HEK293 (cell line): ENCODE data around the gene GFRAL.

Experiments used
- CTCF ChIA-PET: fragments of 350-600 bp; formaldehyde crosslinking; extraction: SDS; loops from one replicate; lab custom pipeline; 2021; ENCODE audit warnings: antibody characterized with exemption; lab: Yijun Ruan, JAX
- POLR2A ChIA-PET: fragments of 300-600 bp; formaldehyde crosslinking; extraction: SDS; loops from one replicate; lab custom pipeline; 2020; ENCODE audit warnings: antibody characterized with exemption, inconsistent platforms; lab: Yijun Ruan, JAX
- H3K27ac ChIP-seq: fragments of 200-500 bp; sonication (Bioruptor generic); 2 replicates; pipeline ENCODE4 v1.5.1; 2014; ENCODE audit warnings: low read depth, low read length, control low read depth, inconsistent platforms; ENCODE audit errors: extremely low read depth
- H3K36me3 ChIP-seq, 2 experiments: fragments of 200-500 bp in 1 of 2; sonication (Bioruptor generic) in 1 of 2; 1 replicate in 1 of 2; 2 replicates in 1 of 2; pipeline ENCODE4 v1.5.1; 2014 to 2017; ENCODE audit warnings: inconsistent platforms in 2 of 2, low read length in 2 of 2; ENCODE audit not compliant: control insufficient read depth in 2 of 2, insufficient read depth in 1 of 2
- H3K4me1 ChIP-seq: fragments of 200-500 bp; sonication (Bioruptor generic); 2 replicates; pipeline ENCODE4 v1.5.1; 2014; ENCODE audit warnings: mild to moderate bottlenecking, low read length, inconsistent platforms; ENCODE audit not compliant: control insufficient read depth, insufficient read depth
- H3K4me3 ChIP-seq: 2 replicates; pipeline ENCODE4 v1.5.1; 2011; ENCODE audit warnings: low read depth, mild to moderate bottlenecking, control low read depth, low read length, moderate library complexity
- H3K9me3 ChIP-seq: fragments of 200-500 bp; sonication (Bioruptor generic); 2 replicates; pipeline ENCODE4 v1.5.1; 2014; ENCODE audit warnings: low read depth, low read length, inconsistent platforms; ENCODE audit not compliant: control insufficient read depth, insufficient read depth
- BCL11B ChIP-seq: fragments of 450-650 bp; formaldehyde crosslinking; IDR thresholded peaks from 2 replicates; pipeline ENCODE4 v1.5.1; 2016; ENCODE audit warnings: low read depth, missing biosample characterization, missing genetic modification characterization
- GLIS2 ChIP-seq: fragments of 450-650 bp; formaldehyde crosslinking; IDR thresholded peaks from 2 replicates; pipeline ENCODE4 v1.5.1; 2016; ENCODE audit warnings: missing biosample characterization, missing genetic modification characterization
- OVOL3 ChIP-seq: fragments of 450-650 bp; formaldehyde crosslinking; IDR thresholded peaks from 2 replicates; pipeline ENCODE4 v1.5.1; 2016; ENCODE audit warnings: missing biosample characterization, missing genetic modification characterization
- REPIN1 ChIP-seq: fragments of 450-650 bp; formaldehyde crosslinking; IDR thresholded peaks from 2 replicates; pipeline ENCODE4 v1.5.1; 2017; ENCODE audit warnings: missing biosample characterization, missing genetic modification characterization, low read depth
- SCRT1 ChIP-seq: fragments of 450-650 bp; formaldehyde crosslinking; IDR thresholded peaks from 2 replicates; pipeline ENCODE4 v1.5.1; 2016; ENCODE audit warnings: missing biosample characterization, missing genetic modification characterization, borderline replicate concordance
- SETDB1 ChIP-seq: IDR thresholded peaks from one replicate; pipeline ENCODE4 v1.6.1; 2017; ENCODE audit warnings: mild to moderate bottlenecking, low read length, moderate library complexity, mixed read lengths; ENCODE audit not compliant: insufficient read length
- SP7 ChIP-seq: fragments of 450-650 bp; formaldehyde crosslinking; IDR thresholded peaks from 2 replicates; pipeline ENCODE4 v1.5.1; 2016; ENCODE audit warnings: missing biosample characterization, missing genetic modification characterization
- ZBTB20 ChIP-seq: fragments of 450-650 bp; formaldehyde crosslinking; IDR thresholded peaks from 2 replicates; pipeline ENCODE4 v1.5.1; 2016; ENCODE audit warnings: missing biosample characterization, missing genetic modification characterization
- ZFP3 ChIP-seq: fragments of 450-650 bp; formaldehyde crosslinking; IDR thresholded peaks from 2 replicates; pipeline ENCODE4 v1.5.1; 2016; ENCODE audit warnings: low read depth, missing biosample characterization, missing genetic modification characterization
- ZNF140 ChIP-seq: fragments of 450-650 bp; formaldehyde crosslinking; IDR thresholded peaks from 2 replicates; pipeline ENCODE4 v1.5.1; 2016; ENCODE audit warnings: missing biosample characterization, missing genetic modification characterization
- ZNF223 ChIP-seq: fragments of 450-650 bp; formaldehyde crosslinking; IDR thresholded peaks from 2 replicates; pipeline ENCODE4 v1.5.1; 2016; ENCODE audit warnings: missing biosample characterization, missing genetic modification characterization
- ZNF48 ChIP-seq: fragments of 450-650 bp; formaldehyde crosslinking; IDR thresholded peaks from 2 replicates; pipeline ENCODE4 v1.5.1; 2016; ENCODE audit warnings: missing biosample characterization, missing genetic modification characterization
- ZNF558 ChIP-seq: fragments of 450-650 bp; formaldehyde crosslinking; IDR thresholded peaks from 2 replicates; pipeline ENCODE4 v1.5.1; 2016; ENCODE audit warnings: missing biosample characterization, missing genetic modification characterization
- ZNF701 ChIP-seq: fragments of 450-650 bp; formaldehyde crosslinking; IDR thresholded peaks from 2 replicates; pipeline ENCODE4 v1.5.1; 2016; ENCODE audit warnings: missing biosample characterization, missing genetic modification characterization
- ZNF792 ChIP-seq: fragments of 450-650 bp; formaldehyde crosslinking; IDR thresholded peaks from 2 replicates; pipeline ENCODE4 v1.5.1; 2016; ENCODE audit warnings: missing biosample characterization, missing genetic modification characterization
- ZXDB ChIP-seq: fragments of 450-650 bp; formaldehyde crosslinking; IDR thresholded peaks from 2 replicates; pipeline ENCODE4 v1.5.1; 2016; ENCODE audit warnings: missing biosample characterization, missing genetic modification characterization
- TF ChIP-seq, protein P1 (sequence below): IDR thresholded peaks from 2 replicates; pipeline ENCODE4 v1.6.1; 2011; ENCODE audit warnings: mild to moderate bottlenecking, low read depth, low read length, borderline replicate concordance
- TF ChIP-seq, protein P2 (sequence below): fragments of 450-650 bp; formaldehyde crosslinking; IDR thresholded peaks from 2 replicates; pipeline ENCODE4 v1.5.1; 2016; ENCODE audit warnings: missing biosample characterization, missing genetic modification characterization
- TF ChIP-seq, protein P3 (sequence below): fragments of 450-650 bp; formaldehyde crosslinking; IDR thresholded peaks from 2 replicates; pipeline ENCODE4 v1.5.1; 2017; ENCODE audit warnings: missing biosample characterization, missing genetic modification characterization
- TF ChIP-seq, protein P4 (sequence below): fragments of 450-650 bp; formaldehyde crosslinking; IDR thresholded peaks from 2 replicates; pipeline ENCODE4 v1.5.1; 2016; ENCODE audit warnings: missing biosample characterization, missing genetic modification characterization
- TF ChIP-seq, protein P5 (sequence below): fragments of 450-650 bp; IDR thresholded peaks from 2 replicates; pipeline ENCODE4 v1.5.1; 2018; ENCODE audit warnings: missing biosample characterization, missing genetic modification characterization
- TF ChIP-seq, protein P6 (sequence below): fragments of 450-650 bp; IDR thresholded peaks from 2 replicates; pipeline ENCODE4 v1.5.1; 2018; ENCODE audit warnings: missing biosample characterization, mild to moderate bottlenecking, missing genetic modification characterization
- TF ChIP-seq, protein P7 (sequence below): fragments of 450-650 bp; formaldehyde crosslinking; IDR thresholded peaks from 2 replicates; pipeline ENCODE4 v1.5.1; 2016; ENCODE audit warnings: missing biosample characterization, missing genetic modification characterization, low read depth

GFRAL gene

DNA sequence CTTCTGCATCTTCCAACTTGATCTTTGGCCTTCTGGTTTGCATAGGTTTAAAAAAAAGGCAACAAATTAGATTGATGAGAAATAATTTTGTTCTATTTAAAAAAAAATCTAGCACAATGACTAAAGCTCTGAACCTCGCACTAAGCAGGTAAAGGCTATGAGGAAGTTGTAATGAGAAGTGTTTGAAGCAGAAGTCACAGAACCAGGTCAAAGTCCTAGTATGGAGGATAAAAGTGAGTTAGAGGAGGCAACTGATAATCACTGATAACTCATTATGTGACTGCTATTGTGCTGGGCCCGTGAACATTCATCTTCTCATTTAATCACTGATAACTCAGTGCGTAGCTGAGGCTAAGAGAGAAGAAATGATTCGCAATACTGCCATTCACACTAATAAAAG is 46.1 kb upstream of the GFRAL start:
- Histone ChIP-seq H3K4me1 (no peaks in the 10 kb centered on the region), H3K9me3 (no peaks in the 10 kb centered on the region), H3K27ac (no peak overlapping the region), H3K36me3 (no peaks in the 10 kb centered on the region), H3K4me3 (no peak overlapping the region)
- CTCF ChIA-PET = interaction anchor here (0.6 to 2.5 kb wide), 5 partner anchors 11 to 1011 kb away, joined by 3 to 15 read pairs (median 3); no protein-coding TSS in a partner anchor
- TF ChIP-seq ZNF48 (tag by site-specific recombination) = no peak
- TF ChIP-seq, protein P1, sequence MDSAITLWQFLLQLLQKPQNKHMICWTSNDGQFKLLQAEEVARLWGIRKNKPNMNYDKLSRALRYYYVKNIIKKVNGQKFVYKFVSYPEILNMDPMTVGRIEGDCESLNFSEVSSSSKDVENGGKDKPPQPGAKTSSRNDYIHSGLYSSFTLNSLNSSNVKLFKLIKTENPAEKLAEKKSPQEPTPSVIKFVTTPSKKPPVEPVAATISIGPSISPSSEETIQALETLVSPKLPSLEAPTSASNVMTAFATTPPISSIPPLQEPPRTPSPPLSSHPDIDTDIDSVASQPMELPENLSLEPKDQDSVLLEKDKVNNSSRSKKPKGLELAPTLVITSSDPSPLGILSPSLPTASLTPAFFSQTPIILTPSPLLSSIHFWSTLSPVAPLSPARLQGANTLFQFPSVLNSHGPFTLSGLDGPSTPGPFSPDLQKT = no peak
- TF ChIP-seq, protein P2, sequence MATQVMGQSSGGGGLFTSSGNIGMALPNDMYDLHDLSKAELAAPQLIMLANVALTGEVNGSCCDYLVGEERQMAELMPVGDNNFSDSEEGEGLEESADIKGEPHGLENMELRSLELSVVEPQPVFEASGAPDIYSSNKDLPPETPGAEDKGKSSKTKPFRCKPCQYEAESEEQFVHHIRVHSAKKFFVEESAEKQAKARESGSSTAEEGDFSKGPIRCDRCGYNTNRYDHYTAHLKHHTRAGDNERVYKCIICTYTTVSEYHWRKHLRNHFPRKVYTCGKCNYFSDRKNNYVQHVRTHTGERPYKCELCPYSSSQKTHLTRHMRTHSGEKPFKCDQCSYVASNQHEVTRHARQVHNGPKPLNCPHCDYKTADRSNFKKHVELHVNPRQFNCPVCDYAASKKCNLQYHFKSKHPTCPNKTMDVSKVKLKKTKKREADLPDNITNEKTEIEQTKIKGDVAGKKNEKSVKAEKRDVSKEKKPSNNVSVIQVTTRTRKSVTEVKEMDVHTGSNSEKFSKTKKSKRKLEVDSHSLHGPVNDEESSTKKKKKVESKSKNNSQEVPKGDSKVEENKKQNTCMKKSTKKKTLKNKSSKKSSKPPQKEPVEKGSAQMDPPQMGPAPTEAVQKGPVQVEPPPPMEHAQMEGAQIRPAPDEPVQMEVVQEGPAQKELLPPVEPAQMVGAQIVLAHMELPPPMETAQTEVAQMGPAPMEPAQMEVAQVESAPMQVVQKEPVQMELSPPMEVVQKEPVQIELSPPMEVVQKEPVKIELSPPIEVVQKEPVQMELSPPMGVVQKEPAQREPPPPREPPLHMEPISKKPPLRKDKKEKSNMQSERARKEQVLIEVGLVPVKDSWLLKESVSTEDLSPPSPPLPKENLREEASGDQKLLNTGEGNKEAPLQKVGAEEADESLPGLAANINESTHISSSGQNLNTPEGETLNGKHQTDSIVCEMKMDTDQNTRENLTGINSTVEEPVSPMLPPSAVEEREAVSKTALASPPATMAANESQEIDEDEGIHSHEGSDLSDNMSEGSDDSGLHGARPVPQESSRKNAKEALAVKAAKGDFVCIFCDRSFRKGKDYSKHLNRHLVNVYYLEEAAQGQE (tag by site-specific recombination) = no peak
- TF ChIP-seq ZNF558 (tag by site-specific recombination) = no peak
- no peak for TF ChIP-seq GLIS2 (tag by site-specific recombination)
- no peak for TF ChIP-seq ZNF792 (tag by site-specific recombination)
- TF ChIP-seq, protein P3, sequence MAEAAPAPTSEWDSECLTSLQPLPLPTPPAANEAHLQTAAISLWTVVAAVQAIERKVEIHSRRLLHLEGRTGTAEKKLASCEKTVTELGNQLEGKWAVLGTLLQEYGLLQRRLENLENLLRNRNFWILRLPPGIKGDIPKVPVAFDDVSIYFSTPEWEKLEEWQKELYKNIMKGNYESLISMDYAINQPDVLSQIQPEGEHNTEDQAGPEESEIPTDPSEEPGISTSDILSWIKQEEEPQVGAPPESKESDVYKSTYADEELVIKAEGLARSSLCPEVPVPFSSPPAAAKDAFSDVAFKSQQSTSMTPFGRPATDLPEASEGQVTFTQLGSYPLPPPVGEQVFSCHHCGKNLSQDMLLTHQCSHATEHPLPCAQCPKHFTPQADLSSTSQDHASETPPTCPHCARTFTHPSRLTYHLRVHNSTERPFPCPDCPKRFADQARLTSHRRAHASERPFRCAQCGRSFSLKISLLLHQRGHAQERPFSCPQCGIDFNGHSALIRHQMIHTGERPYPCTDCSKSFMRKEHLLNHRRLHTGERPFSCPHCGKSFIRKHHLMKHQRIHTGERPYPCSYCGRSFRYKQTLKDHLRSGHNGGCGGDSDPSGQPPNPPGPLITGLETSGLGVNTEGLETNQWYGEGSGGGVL = no peak
- no peak for TF ChIP-seq SCRT1 (tag by site-specific recombination)
- TF ChIP-seq ZNF701 = no peak
- no peak for TF ChIP-seq BCL11B (tag by site-specific recombination)
- TF ChIP-seq, protein P4, sequence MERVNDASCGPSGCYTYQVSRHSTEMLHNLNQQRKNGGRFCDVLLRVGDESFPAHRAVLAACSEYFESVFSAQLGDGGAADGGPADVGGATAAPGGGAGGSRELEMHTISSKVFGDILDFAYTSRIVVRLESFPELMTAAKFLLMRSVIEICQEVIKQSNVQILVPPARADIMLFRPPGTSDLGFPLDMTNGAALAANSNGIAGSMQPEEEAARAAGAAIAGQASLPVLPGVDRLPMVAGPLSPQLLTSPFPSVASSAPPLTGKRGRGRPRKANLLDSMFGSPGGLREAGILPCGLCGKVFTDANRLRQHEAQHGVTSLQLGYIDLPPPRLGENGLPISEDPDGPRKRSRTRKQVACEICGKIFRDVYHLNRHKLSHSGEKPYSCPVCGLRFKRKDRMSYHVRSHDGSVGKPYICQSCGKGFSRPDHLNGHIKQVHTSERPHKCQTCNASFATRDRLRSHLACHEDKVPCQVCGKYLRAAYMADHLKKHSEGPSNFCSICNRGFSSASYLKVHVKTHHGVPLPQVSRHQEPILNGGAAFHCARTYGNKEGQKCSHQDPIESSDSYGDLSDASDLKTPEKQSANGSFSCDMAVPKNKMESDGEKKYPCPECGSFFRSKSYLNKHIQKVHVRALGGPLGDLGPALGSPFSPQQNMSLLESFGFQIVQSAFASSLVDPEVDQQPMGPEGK (tag by site-specific recombination) = no peak
- TF ChIP-seq ZFP3 = no peak
- TF ChIP-seq, protein P5, sequence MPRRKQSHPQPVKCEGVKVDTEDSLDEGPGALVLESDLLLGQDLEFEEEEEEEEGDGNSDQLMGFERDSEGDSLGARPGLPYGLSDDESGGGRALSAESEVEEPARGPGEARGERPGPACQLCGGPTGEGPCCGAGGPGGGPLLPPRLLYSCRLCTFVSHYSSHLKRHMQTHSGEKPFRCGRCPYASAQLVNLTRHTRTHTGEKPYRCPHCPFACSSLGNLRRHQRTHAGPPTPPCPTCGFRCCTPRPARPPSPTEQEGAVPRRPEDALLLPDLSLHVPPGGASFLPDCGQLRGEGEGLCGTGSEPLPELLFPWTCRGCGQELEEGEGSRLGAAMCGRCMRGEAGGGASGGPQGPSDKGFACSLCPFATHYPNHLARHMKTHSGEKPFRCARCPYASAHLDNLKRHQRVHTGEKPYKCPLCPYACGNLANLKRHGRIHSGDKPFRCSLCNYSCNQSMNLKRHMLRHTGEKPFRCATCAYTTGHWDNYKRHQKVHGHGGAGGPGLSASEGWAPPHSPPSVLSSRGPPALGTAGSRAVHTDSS (tag by site-specific recombination) = no peak
- TF ChIP-seq ZNF223 (tag by site-specific recombination) = no peak
- TF ChIP-seq REPIN1 (tag by site-specific recombination) = no peak
- POLR2A ChIA-PET = no interaction called here

DNA sequence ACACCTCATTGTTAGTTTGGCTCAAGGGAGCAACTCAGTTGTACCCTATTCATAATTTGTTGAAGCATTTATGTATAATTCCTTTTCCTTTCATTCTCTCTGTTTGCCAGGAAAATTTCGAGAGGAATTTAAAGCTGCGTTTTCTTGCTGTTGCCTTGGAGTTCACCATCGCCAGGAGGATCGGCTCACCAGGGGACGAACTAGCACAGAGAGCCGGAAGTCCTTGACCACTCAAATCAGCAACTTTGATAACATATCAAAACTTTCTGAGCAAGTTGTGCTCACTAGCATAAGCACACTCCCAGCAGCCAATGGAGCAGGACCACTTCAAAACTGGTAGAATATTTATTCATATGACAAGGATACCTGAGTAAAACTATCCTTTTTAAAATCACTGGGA is 45.2 kb upstream of the GFRAL start:
- CTCF ChIA-PET = interaction anchor here (2.1 to 2.5 kb wide), 2 partner anchors 11 to 1010 kb away, joined by 4 to 15 read pairs; no protein-coding TSS in a partner anchor
- no peaks in the 10 kb centered on the region for H3K4me1 ChIP-seq
- TF ChIP-seq ZNF792 (tag by site-specific recombination) (no peak), ZNF140 (tag by site-specific recombination) (no peak), ZBTB20 (tag by site-specific recombination) (no peak), ZXDB (tag by site-specific recombination) (no peak), OVOL3 (tag by site-specific recombination) (no peak), ZNF701 (no peak), SP7 (no peak), SETDB1 (no peak)
- TF ChIP-seq, protein P6, sequence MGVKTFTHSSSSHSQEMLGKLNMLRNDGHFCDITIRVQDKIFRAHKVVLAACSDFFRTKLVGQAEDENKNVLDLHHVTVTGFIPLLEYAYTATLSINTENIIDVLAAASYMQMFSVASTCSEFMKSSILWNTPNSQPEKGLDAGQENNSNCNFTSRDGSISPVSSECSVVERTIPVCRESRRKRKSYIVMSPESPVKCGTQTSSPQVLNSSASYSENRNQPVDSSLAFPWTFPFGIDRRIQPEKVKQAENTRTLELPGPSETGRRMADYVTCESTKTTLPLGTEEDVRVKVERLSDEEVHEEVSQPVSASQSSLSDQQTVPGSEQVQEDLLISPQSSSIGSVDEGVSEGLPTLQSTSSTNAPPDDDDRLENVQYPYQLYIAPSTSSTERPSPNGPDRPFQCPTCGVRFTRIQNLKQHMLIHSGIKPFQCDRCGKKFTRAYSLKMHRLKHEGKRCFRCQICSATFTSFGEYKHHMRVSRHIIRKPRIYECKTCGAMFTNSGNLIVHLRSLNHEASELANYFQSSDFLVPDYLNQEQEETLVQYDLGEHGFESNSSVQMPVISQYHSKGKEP (tag by site-specific recombination) = no peak
- TF ChIP-seq, protein P7, sequence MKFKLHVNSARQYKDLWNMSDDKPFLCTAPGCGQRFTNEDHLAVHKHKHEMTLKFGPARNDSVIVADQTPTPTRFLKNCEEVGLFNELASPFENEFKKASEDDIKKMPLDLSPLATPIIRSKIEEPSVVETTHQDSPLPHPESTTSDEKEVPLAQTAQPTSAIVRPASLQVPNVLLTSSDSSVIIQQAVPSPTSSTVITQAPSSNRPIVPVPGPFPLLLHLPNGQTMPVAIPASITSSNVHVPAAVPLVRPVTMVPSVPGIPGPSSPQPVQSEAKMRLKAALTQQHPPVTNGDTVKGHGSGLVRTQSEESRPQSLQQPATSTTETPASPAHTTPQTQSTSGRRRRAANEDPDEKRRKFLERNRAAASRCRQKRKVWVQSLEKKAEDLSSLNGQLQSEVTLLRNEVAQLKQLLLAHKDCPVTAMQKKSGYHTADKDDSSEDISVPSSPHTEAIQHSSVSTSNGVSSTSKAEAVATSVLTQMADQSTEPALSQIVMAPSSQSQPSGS (tag by site-specific recombination) = no peak

More for the DNA sequence above, 45.2 kb upstream of the GFRAL start:
- no peaks in the 10 kb centered on the region for H3K36me3 ChIP-seq
- H3K9me3 ChIP-seq = no peaks in the 10 kb centered on the region
- H3K27ac ChIP-seq = no peak overlapping the region
- POLR2A ChIA-PET = no interaction called here
- no peak overlapping the region for H3K4me3 ChIP-seq
